GM12801 (cell line): Measurements from ENCODE around the gene ELAVL1.

Experiments
- CTCF ChIP-seq: IDR thresholded peaks from one replicate; pipeline ENCODE4 v1.5.1; 2011; ENCODE audit warnings: control low read depth; ENCODE audit not compliant: insufficient read length; ENCODE audit errors: extremely low read depth

ELAVL1 gene

GRCh38 chr19:7989071-7989575, 16.3 kb downstream of the ELAVL1 start:
- TF ChIP-seq CTCF: no peak

GRCh38 chr19:7988307-7988706, 17.1 kb downstream of the ELAVL1 start:
- TF ChIP-seq CTCF: no peak

- no peak for TF ChIP-seq CTCF
These were observed 18.2 kb downstream of the ELAVL1 start for GRCh38 chr19:7987114-7987768.

- no peak for TF ChIP-seq CTCF
These were observed 18.9 kb downstream of the ELAVL1 start for GRCh38 chr19:7986321-7987113.

DNA sequence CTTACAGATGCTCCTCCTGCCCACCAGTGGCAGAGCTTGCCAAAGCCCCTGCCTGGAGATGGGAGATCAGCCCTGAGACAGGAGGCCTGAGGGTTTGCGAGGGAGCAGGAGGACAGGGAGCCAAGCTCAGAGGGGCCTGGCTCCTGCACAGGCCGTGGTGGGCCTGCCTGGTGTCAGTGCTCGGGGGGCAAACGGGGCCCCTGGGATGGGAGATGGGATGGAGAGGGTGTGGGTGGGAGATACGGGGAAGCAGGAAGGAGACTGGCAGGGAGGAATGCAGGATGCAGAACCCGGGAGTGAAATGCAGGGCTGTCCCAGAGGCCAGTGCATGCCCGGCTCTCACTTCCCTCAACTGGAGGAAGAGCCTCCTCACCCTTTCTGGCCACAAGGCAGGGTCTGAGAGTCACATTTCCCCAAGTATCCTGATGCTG, 19.9 kb downstream of the ELAVL1 start:
- no peak for TF ChIP-seq CTCF

- TF ChIP-seq CTCF: no peak
These were observed 21.2 kb downstream of the ELAVL1 start for GRCh38 chr19:7983995-7984837.
